Measurements from ENCODE around the gene DNMT3L.

DNA sequence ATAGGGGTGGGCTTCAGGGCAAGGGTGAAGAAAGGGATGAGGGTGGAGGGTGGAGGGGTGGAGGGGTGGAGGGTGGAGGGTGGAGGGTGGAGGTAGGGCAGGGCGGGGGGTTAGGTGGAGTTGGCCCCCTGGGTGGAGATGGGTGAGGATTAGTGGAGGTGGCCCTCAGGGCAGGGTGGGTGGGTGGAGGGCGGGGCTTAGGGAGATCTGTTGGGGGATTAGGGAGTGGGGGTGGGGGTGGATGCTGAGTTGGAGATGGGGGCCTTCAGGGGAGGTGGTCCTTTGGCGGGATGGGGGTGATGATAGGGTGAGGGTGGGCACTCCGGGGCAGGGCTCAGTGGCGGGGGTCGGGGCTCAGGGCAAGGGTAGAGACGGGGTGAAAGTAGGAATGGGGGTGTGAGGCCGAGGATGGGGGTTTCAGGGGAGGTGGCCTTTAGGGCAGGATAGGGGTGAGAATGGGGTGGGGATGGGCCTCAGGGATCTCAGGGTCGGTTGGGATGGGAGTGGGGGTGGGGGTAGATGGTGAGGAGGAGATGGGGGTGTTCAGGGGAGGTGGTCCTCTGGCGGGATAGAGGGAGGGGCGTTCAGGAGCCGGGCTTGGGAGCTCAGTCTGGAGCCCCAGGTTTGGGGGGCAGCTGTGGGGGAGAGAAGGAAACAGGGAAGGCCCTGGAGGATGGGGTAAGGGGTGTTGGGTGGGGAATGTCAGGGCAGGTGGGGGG is 800 bp upstream of the DNMT3L start:
- TF ChIP-seq, protein P1, sequence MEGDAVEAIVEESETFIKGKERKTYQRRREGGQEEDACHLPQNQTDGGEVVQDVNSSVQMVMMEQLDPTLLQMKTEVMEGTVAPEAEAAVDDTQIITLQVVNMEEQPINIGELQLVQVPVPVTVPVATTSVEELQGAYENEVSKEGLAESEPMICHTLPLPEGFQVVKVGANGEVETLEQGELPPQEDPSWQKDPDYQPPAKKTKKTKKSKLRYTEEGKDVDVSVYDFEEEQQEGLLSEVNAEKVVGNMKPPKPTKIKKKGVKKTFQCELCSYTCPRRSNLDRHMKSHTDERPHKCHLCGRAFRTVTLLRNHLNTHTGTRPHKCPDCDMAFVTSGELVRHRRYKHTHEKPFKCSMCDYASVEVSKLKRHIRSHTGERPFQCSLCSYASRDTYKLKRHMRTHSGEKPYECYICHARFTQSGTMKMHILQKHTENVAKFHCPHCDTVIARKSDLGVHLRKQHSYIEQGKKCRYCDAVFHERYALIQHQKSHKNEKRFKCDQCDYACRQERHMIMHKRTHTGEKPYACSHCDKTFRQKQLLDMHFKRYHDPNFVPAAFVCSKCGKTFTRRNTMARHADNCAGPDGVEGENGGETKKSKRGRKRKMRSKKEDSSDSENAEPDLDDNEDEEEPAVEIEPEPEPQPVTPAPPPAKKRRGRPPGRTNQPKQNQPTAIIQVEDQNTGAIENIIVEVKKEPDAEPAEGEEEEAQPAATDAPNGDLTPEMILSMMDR (IDR thresholded peaks at IDR 0.05; ENCODE audit: insufficient read depth, low read length, poor library complexity, severe bottlenecking): no peak
- no peak for TF ChIP-seq EZH2phosphoT487 (conservative IDR thresholded peaks at IDR 0.05; ENCODE audit: low read length)

Data from SU-DHL-6 (cell line).